ENCODE measurements around the gene PDE4D. TPM values are rescaled to one million over a fixed set of nuclear protein-coding genes. Genes with fewer than 3 reads are reported as not detected.

PDE4D gene
- total and polyA plus RNA-seq, 10 of the 15 experiments (the other 5 are each of a cell fraction or from before 2014, with no cell fraction given): 0.87 to 4.1 (median 2.2) TPM

GRCh38 chr5:59564895-59565294, 328.6 kb downstream of the PDE4D start (continued):
- no peak for TF ChIP-seq ZNF207 (IDR thresholded peaks at IDR 0.05; ENCODE audit: borderline replicate concordance)
- no peak for TF ChIP-seq ZBTB33 (IDR thresholded peaks at IDR 0.05)
- TF ChIP-seq TCF12 (IDR thresholded peaks at IDR 0.05; ENCODE audit: low read depth, low read length): no peak
- TF ChIP-seq FOS (IDR thresholded peaks at IDR 0.05; ENCODE audit: borderline replicate concordance, extremely low read depth, insufficient read length): no peak
- TF ChIP-seq NFYA (IDR thresholded peaks at IDR 0.05; ENCODE audit: borderline replicate concordance, low read depth, low read length): no peak
- TF ChIP-seq FOXM1 (IDR thresholded peaks at IDR 0.05; ENCODE audit: low read depth, low read length): no peak

- Histone ChIP-seq H3K9me3 (replicated peaks; ENCODE audit: control insufficient read depth, insufficient read depth, low read length) (no peaks in the 10 kb centered on the region), H3K79me2 (ENCODE audit: control insufficient read depth, insufficient read depth, low read length) (no peaks in the 10 kb centered on the region), H3K27me3 (replicated peaks in 1 of 2; ENCODE audit: control insufficient read depth in 2 of 2, insufficient read depth in 2 of 2, low read length in 1 of 2) (no peaks in the 10 kb centered on the region), H4K20me1 (ENCODE audit: control insufficient read depth, insufficient read depth) (no peaks in the 10 kb centered on the region), H2AFZ (ENCODE audit: control insufficient read depth, low read depth, low read length) (peak overlapping the region; percentile 45), H3K27ac (ENCODE audit: control insufficient read depth, insufficient read depth) (peak overlapping the region; percentile 59), H3K4me2 (ENCODE audit: control insufficient read depth, insufficient read depth) (peak overlapping the region; percentile 65), H3K36me3 (ENCODE audit: control insufficient read depth in 2 of 2, insufficient read depth in 2 of 2, low read length in 1 of 2) (no peaks in the 10 kb centered on the region; a peak in 1 of 4 replicates), H3K4me1 (ENCODE audit: control insufficient read depth, insufficient read depth, low read length) (peaks cover 15% of the 10 kb centered on the region), H3K9ac (ENCODE audit: control insufficient read depth, insufficient read depth, low read length) (peak overlapping the region; percentile 16), H3K4me3 (no peak overlapping the region)
- no TSS peak for BruUV-seq (replicated peaks)
- POLR2A ChIA-PET: no interaction called here
- intact Hi-C loops (cut with micrococcal nuclease; ENCODE audit: unreplicated experiment) (no loop called here), in situ Hi-C loops (cut with MboI) (no loop called here)
- CTCF ChIA-PET: interaction anchor here (1.0 to 2.2 kb wide), 3 partner anchors 57 to 181 kb away, joined by 3 to 6 read pairs (median 3); no protein-coding TSS in a partner anchor
- SMC1A ChIA-PET (ENCODE audit: uncharacterized antibody, unreplicated experiment): interaction anchor here (0.5 to 1.3 kb wide), 3 partner anchors 14 to 74 kb away, joined by 3 read pairs; no protein-coding TSS in a partner anchor
- 0% methylated on average over 3 of the region's 3 CpGs for WGBS (ENCODE audit: insufficient coverage, insufficient replicate concordance, low lambda C conversion rate, missing lambda C conversion rate)
- ATAC-seq (peak; percentile 90), DNase-seq (ENCODE audit: low read depth, low spot score) (peak; percentile 75), FAIRE-seq (peak; percentile 86)
- RAD21 ChIA-PET (ENCODE audit: unreplicated experiment): interaction anchor here (1.5 kb wide), 1 partner anchor 57 kb away, joined by 3 read pairs; no protein-coding TSS in a partner anchor
- no peak for TF ChIP-seq IRF4 (IDR thresholded peaks at IDR 0.05; ENCODE audit: low read depth, low read length)
- TF ChIP-seq MTA3 (IDR thresholded peaks at IDR 0.05; ENCODE audit: borderline replicate concordance, low read length): 0 out of 2 replicates have a peak, but pooled peaks have one; percentile 42
- TF ChIP-seq CBFB (IDR thresholded peaks at IDR 0.05; ENCODE audit: low read depth): no peak
- peak; percentile 73 for TF ChIP-seq MEF2B (IDR thresholded peaks at IDR 0.05; ENCODE audit: partially characterized antibody, poor library complexity, severe bottlenecking)
- peak; percentile 76 for TF ChIP-seq MXI1 (IDR thresholded peaks at IDR 0.05; ENCODE audit: low read depth, low read length)
- no peak for TF ChIP-seq BACH1 (IDR thresholded peaks at IDR 0.05; ENCODE audit: borderline replicate concordance)
- no peak for TF ChIP-seq EGR1 (IDR thresholded peaks at IDR 0.05; ENCODE audit: borderline replicate concordance in 1 of 2, low read depth in 2 of 2, low read length in 2 of 2)
- no peak for TF ChIP-seq KAT2A (conservative IDR thresholded peaks at IDR 0.05; ENCODE audit: control insufficient read depth, low read depth, low read length)
- TF ChIP-seq GABPA (IDR thresholded peaks at IDR 0.05; ENCODE audit: low read depth): peak; percentile 66
- TF ChIP-seq SMAD5 (IDR thresholded peaks at IDR 0.05; ENCODE audit: low read depth): no peak
- no peak for TF ChIP-seq CBX3 (IDR thresholded peaks at IDR 0.05; ENCODE audit: borderline replicate concordance, low read depth)
- no peak for TF ChIP-seq NFXL1 (IDR thresholded peaks at IDR 0.05; ENCODE audit: borderline replicate concordance)
- no peak for TF ChIP-seq ZNF207 (IDR thresholded peaks at IDR 0.05; ENCODE audit: borderline replicate concordance)
- TF ChIP-seq IKZF1 (conservative IDR thresholded peaks at IDR 0.05): peak; percentile 59
- no peak for TF ChIP-seq NRF1 (conservative IDR thresholded peaks at IDR 0.05; ENCODE audit: low read depth, low read length)
- TF ChIP-seq CREM (IDR thresholded peaks at IDR 0.05; ENCODE audit: low read depth): no peak
- TF ChIP-seq WRNIP1 (IDR thresholded peaks at IDR 0.05; ENCODE audit: borderline replicate concordance, low read depth, low read length): no peak
- TF ChIP-seq BRCA1 (IDR thresholded peaks at IDR 0.05; ENCODE audit: low read depth, low read length): no peak
These were observed 330.7 kb downstream of the PDE4D start for GRCh38 chr5:59562756-59563389.

All from GM12878 (cell line).